ENCODE data around the gene UNC119. TPM values are rescaled to one million over a fixed set of nuclear protein-coding genes. Genes with fewer than 3 reads are reported as not detected.

Gene UNC119
- total RNA-seq, 1 donor from 2014 or later, result 59.1 TPM

GRCh38 chr17:28575126-28575795, 22.8 kb upstream of the UNC119 start:
- no peak for TF ChIP-seq CTCF (conservative IDR thresholded peaks at IDR 0.05)
- H3K9me3 Mint-ChIP-seq, result no peaks in the 10 kb centered on the region
- H3K36me3 Mint-ChIP-seq (ENCODE audit: low read depth), result peaks cover 11% of the 10 kb centered on the region
- H3K27ac Mint-ChIP-seq (ENCODE audit: unreplicated experiment), result no peak overlapping the region
- H3K4me3 Mint-ChIP-seq, result peak overlapping the region; percentile 23
- peaks cover 26% of the 10 kb centered on the region for H3K4me1 Mint-ChIP-seq
- no peaks in the 10 kb centered on the region for H3K27me3 Mint-ChIP-seq (ENCODE audit: low read depth)
- DNase-seq (ENCODE audit: low read depth, low spot score), result no peak

- Mint-ChIP-seq H3K4me1 (peaks cover 34% of the 10 kb centered on the region), H3K27ac (ENCODE audit: unreplicated experiment) (no peak overlapping the region), H3K36me3 (ENCODE audit: low read depth) (peaks cover 11% of the 10 kb centered on the region), H3K4me3 (peak overlapping the region; percentile 64), H3K9me3 (no peaks in the 10 kb centered on the region), H3K27me3 (ENCODE audit: low read depth) (no peaks in the 10 kb centered on the region)
- no peak for DNase-seq (ENCODE audit: low read depth, low spot score)
- peak; percentile 19 for TF ChIP-seq CTCF (conservative IDR thresholded peaks at IDR 0.05)
Observed at GRCh38 chr17:28574526-28574925, 22.1 kb upstream of the UNC119 start.

GRCh38 chr17:28573966-28574480, 21.6 kb upstream of the UNC119 start:
- DNase-seq (ENCODE audit: low read depth, low spot score), result no peak
- Mint-ChIP-seq H3K27ac (ENCODE audit: unreplicated experiment) (no peak overlapping the region), H3K4me1 (peaks cover 36% of the 10 kb centered on the region), H3K27me3 (ENCODE audit: low read depth) (no peaks in the 10 kb centered on the region), H3K9me3 (no peaks in the 10 kb centered on the region), H3K36me3 (ENCODE audit: low read depth) (peaks cover 6% of the 10 kb centered on the region), H3K4me3 (peak overlapping the region; percentile 64)
- no peak for TF ChIP-seq CTCF (conservative IDR thresholded peaks at IDR 0.05)

GRCh38 chr17:28573521-28573920, 21.1 kb upstream of the UNC119 start:
- H3K36me3 Mint-ChIP-seq (ENCODE audit: low read depth), result peaks cover 6% of the 10 kb centered on the region
- peaks cover 38% of the 10 kb centered on the region for H3K4me1 Mint-ChIP-seq
- peak overlapping the region; percentile 95 for H3K4me3 Mint-ChIP-seq
- no peak overlapping the region for H3K27ac Mint-ChIP-seq (ENCODE audit: unreplicated experiment)
- no peaks in the 10 kb centered on the region for H3K27me3 Mint-ChIP-seq (ENCODE audit: low read depth)
- no peak for TF ChIP-seq CTCF (conservative IDR thresholded peaks at IDR 0.05)
- no peak for DNase-seq (ENCODE audit: low read depth, low spot score)
- H3K9me3 Mint-ChIP-seq, result no peaks in the 10 kb centered on the region

- Mint-ChIP-seq H3K9me3 (no peaks in the 10 kb centered on the region), H3K27ac (ENCODE audit: unreplicated experiment) (no peak overlapping the region), H3K36me3 (ENCODE audit: low read depth) (peaks cover 9% of the 10 kb centered on the region), H3K4me3 (peak overlapping the region; percentile 95), H3K4me1 (peaks cover 41% of the 10 kb centered on the region), H3K27me3 (ENCODE audit: low read depth) (no peaks in the 10 kb centered on the region)
- TF ChIP-seq CTCF (conservative IDR thresholded peaks at IDR 0.05), result no peak
- DNase-seq (ENCODE audit: low read depth, low spot score), result no peak
Observed at GRCh38 chr17:28573040-28573380, 20.6 kb upstream of the UNC119 start.

Measured in neural crest cell (in vitro differentiated cells).